ENCODE measurements around the gene COLEC12.
"Not testable (repeated sequence)": the region's sequence is repeated elsewhere in the genome, so short reads cannot be mapped to it uniquely, and the experiment has no call there.

The COLEC12 gene

DNA sequence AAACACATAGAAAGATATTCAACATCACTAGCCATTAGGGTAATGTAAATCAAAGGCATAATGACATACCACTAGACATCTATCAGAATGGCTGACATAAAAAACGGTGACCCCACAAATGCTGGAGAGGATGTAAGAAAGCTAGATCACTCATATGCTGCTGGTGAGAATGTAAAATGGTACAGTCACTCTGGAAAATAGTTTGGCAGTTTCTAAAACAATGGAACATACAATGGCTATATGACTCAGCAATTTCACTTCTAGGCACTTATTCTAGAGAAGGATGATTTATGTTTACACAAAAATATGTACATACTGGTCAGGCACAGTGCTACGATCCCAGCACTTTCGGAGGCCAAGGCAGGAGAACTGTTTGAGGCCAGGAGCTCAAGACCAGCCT, 87.3 kb downstream of the COLEC12 start:
- no peak for DNase-seq (ENCODE audit: extremely low read depth, low read depth)
- TF ChIP-seq CTCF (IDR thresholded peaks at IDR 0.05; ENCODE audit: low read depth, low read length): no peak

- no peak for TF ChIP-seq CTCF (IDR thresholded peaks at IDR 0.05; ENCODE audit: low read depth, low read length)
Observed at GRCh38 chr18:410047-410455, 90.5 kb downstream of the COLEC12 start.

GRCh38 chr18:408367-408766, 92.1 kb downstream of the COLEC12 start:
- DNase-seq (ENCODE audit: extremely low read depth, low read depth): no peak
- no peak for TF ChIP-seq CTCF (IDR thresholded peaks at IDR 0.05; ENCODE audit: low read depth, low read length)

More at GRCh38 chr18:410047-410455, 90.5 kb downstream of the COLEC12 start:
- no peak for DNase-seq (ENCODE audit: extremely low read depth, low read depth)

GRCh38 chr18:407626-408224, 92.8 kb downstream of the COLEC12 start:
- DNase-seq (ENCODE audit: extremely low read depth, low read depth): no peak
- no peak for TF ChIP-seq CTCF (IDR thresholded peaks at IDR 0.05; ENCODE audit: low read depth, low read length)

DNA sequence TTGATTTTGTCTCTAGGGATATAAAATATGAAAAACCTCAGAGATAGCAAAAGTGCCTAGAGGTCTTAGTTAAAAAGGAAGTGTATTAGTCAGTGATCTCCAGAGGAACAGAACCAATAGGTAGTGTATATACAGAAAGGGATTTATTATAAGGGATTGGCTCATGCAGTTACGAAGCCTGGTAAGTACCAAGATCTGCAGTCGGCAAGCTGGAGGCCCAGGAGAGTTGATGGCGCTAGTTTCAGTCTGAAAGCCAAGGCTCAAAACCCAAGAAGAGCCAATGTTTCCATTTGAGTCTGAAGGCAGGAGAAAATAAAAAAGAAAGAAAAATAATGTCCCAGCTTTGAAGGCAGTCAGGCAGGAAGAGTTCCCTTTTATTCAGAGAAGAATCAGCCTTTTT, 93.3 kb downstream of the COLEC12 start:
- DNase-seq (ENCODE audit: extremely low read depth, low read depth): no peak
- no peak for TF ChIP-seq CTCF (IDR thresholded peaks at IDR 0.05; ENCODE audit: low read depth, low read length)

DNA sequence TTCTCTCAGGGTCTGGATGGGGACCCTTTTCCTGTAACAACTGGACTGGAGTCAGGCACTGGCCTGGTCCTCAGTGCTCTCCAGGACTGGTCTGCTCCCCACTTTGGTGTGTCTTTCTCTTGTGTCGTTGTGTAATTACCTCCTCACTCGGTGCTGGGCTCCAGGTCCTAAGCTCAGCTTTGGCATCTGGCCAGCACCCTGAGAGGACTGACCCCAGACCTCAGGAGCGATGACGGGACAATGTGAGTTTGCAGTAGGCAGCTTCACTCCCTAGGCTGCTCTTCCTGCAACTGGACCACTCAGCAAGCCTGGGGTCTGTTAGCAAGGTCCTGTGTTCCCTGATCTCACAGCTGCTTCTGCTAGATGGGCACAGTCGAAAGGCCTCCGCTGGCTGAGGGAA, 93.8 kb downstream of the COLEC12 start:
- TF ChIP-seq CTCF (IDR thresholded peaks at IDR 0.05; ENCODE audit: low read depth, low read length): no peak
- DNase-seq (ENCODE audit: extremely low read depth, low read depth): no peak

DNA sequence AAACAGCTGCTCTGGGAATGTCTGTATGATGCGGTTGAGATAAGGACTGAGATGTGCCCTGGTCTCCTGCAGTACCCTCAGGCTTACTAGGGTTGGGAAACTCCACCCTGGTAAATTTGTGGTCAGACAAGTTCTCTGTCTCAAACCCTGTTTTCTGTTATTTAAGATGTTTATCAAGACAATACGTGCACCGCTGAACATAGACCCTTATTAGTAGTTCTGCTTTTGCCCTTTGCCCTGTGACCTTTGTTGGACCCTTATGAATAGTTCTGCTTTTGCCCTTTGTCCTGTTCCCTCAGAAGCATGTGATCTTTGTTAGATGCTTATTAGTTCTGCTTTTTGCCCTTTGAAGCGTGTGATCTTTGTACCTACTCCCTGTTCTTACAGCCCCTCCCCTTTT, 95.5 kb downstream of the COLEC12 start:
- not testable (repeated sequence) for DNase-seq (ENCODE audit: extremely low read depth, low read depth)

DNA sequence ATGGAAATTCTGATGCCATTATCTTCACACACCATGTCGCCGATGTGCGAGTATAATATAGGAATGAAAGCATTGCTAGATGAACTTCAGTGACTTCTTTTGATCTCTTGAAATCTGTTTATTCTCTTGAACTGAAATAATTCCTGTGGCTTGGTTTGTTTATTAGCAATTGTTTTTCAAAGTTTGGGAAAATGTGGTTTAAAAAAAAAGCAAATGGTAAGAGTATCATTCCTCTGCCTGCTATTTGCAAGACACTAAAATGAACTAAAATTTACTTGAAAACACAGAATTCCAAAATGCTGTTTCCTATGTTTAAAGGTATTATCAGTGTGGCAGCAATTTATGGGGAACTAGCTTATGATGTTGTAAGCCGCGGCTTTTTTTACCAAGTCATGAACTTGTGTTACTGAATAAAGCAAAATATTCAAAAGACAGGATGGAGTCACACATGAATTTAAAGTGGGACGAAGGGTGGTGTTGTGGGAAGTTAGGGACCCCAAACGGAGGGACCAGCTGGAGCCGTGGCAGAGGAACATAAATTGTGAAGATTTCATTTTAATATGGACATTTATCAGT, 96.4 kb downstream of the COLEC12 start:
- DNase-seq (ENCODE audit: extremely low read depth, low read depth): no peak
- TF ChIP-seq CTCF (IDR thresholded peaks at IDR 0.05; ENCODE audit: low read depth, low read length): no peak
